HCT116 (cell line): Measurements from ENCODE around the gene GLI3.

Experiments
- EZH2phosphoT487 ChIP-seq: fragments of 200-600 bp; IDR thresholded peaks from 2 replicates; pipeline ENCODE4 v1.6.1; 2018; ENCODE audit warnings: antibody characterized with exemption, borderline replicate concordance
- POLR2A ChIP-seq: IDR thresholded peaks from 2 replicates; pipeline ENCODE4 v1.7.0; 2011; ENCODE audit warnings: borderline replicate concordance; ENCODE audit not compliant: insufficient read depth, insufficient read length; ENCODE audit errors: extremely low read depth
- POLR2AphosphoS5 ChIP-seq: IDR thresholded peaks from 2 replicates; pipeline ENCODE4 v1.6.1; 2011; ENCODE audit warnings: mild to moderate bottlenecking, low read depth, low read length, moderate library complexity
- SP1 ChIP-seq: IDR thresholded peaks from 2 replicates; pipeline ENCODE4 v1.6.1; 2012; ENCODE audit warnings: low read depth
- TCF7L2 ChIP-seq: IDR thresholded peaks from 2 replicates; pipeline ENCODE4 v1.7.0; 2011; ENCODE audit warnings: borderline replicate concordance, inconsistent platforms; ENCODE audit not compliant: insufficient read depth, insufficient read length; ENCODE audit errors: extremely low read depth
- ZFX ChIP-seq: fragments of 450-650 bp; IDR thresholded peaks from 2 replicates; pipeline ENCODE4 v1.6.1; 2017
- ZNF274 ChIP-seq: fragments of 200-500 bp; sonication (Bioruptor generic); IDR thresholded peaks from 2 replicates; pipeline ENCODE4 v1.6.1; 2014; ENCODE audit warnings: mild to moderate bottlenecking, low read depth, low read length, inconsistent platforms
- TF ChIP-seq, protein P1 (sequence below), 3 experiments: fragments of 200-600 bp in 1 of 3; sonication (generic) in 1 of 3; IDR thresholded peaks in 2 of 3; conservative IDR thresholded peaks in 1 of 3; 2 replicates each; pipeline ENCODE4 v1.5.1; 2012 to 2017; ENCODE audit warnings: low read depth in 2 of 3, low read length in 2 of 3, antibody characterized with exemption in 1 of 3, borderline replicate concordance in 1 of 3, control low read depth in 1 of 3, mild to moderate bottlenecking in 1 of 3, mixed read lengths in 1 of 3, mixed run types in 1 of 3, moderate library complexity in 1 of 3; ENCODE audit not compliant: insufficient read depth in 1 of 3

DNA sequence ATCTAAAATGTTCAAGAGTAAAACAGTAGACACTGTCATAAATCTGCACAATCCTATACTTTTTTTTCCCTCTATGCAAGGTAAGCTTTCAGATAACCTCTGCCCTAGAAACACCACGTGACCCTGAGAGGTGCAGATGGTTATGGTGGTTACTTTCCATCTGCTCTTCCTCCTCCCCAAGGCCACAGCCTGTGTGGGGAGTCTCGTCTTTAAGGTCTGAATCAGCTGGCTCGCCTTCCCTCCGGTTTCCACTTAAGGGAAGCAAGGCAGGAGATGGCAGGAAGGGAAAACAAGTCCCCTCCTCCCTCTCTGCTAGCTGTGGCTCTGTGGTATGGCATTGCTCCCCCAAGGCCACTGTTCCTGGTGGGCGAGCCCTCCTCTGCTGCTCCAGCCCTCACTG lies 181.8 kb downstream of the GLI3 start:
- TF ChIP-seq ZFX (no peak), SP1 (no peak), POLR2AphosphoS5 (no peak), EZH2phosphoT487 (no peak), TCF7L2 (no peak), POLR2A (no peak), ZNF274 (no peak)
- TF ChIP-seq, protein P1, sequence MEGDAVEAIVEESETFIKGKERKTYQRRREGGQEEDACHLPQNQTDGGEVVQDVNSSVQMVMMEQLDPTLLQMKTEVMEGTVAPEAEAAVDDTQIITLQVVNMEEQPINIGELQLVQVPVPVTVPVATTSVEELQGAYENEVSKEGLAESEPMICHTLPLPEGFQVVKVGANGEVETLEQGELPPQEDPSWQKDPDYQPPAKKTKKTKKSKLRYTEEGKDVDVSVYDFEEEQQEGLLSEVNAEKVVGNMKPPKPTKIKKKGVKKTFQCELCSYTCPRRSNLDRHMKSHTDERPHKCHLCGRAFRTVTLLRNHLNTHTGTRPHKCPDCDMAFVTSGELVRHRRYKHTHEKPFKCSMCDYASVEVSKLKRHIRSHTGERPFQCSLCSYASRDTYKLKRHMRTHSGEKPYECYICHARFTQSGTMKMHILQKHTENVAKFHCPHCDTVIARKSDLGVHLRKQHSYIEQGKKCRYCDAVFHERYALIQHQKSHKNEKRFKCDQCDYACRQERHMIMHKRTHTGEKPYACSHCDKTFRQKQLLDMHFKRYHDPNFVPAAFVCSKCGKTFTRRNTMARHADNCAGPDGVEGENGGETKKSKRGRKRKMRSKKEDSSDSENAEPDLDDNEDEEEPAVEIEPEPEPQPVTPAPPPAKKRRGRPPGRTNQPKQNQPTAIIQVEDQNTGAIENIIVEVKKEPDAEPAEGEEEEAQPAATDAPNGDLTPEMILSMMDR (IDR thresholded peaks at IDR 0.05 in 2 of 3, conservative IDR thresholded peaks at IDR 0.05 in 1 of 3; ENCODE audit: borderline replicate concordance in 1 of 3, insufficient read depth in 1 of 3, low read depth in 2 of 3, low read length in 2 of 3), result no peak
